Measurements from ENCODE around the gene NIM1K.

GRCh38 chr5:43202380-43202779, 10.4 kb downstream of the NIM1K start:
- TF ChIP-seq HCFC1 (IDR thresholded peaks at IDR 0.05; ENCODE audit: low read length) = no peak
- TF ChIP-seq CTCF (IDR thresholded peaks at IDR 0.05 in 2 of 3, conservative IDR thresholded peaks at IDR 0.05 in 1 of 3; ENCODE audit: control insufficient read depth in 2 of 3, extremely low read depth in 1 of 3, insufficient read depth in 1 of 3, low read depth in 3 of 3, low read length in 3 of 3) = no peak
- no peak for TF ChIP-seq NFYA (IDR thresholded peaks at IDR 0.05; ENCODE audit: borderline replicate concordance, low read depth, low read length)
- TF ChIP-seq, protein P1, sequence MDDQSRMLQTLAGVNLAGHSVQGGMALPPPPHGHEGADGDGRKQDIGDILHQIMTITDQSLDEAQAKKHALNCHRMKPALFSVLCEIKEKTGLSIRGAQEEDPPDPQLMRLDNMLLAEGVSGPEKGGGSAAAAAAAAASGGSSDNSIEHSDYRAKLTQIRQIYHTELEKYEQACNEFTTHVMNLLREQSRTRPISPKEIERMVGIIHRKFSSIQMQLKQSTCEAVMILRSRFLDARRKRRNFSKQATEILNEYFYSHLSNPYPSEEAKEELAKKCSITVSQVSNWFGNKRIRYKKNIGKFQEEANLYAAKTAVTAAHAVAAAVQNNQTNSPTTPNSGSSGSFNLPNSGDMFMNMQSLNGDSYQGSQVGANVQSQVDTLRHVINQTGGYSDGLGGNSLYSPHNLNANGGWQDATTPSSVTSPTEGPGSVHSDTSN (IDR thresholded peaks at IDR 0.05; ENCODE audit: insufficient replicate concordance, low read depth, low read length) = no peak
- no peak for TF ChIP-seq BHLHE40 (IDR thresholded peaks at IDR 0.05; ENCODE audit: borderline replicate concordance in 1 of 2, low read depth in 2 of 2, low read length in 1 of 2)
- TF ChIP-seq EGR1 (IDR thresholded peaks at IDR 0.05; ENCODE audit: borderline replicate concordance in 1 of 2, low read depth in 2 of 2, low read length in 2 of 2) = no peak
- no peak for TF ChIP-seq FOXM1 (IDR thresholded peaks at IDR 0.05; ENCODE audit: low read depth, low read length)
- no peak for TF ChIP-seq POLR2A (IDR thresholded peaks at IDR 0.05; ENCODE audit: low read depth, low read length)
- no peak for TF ChIP-seq CHD1 (IDR thresholded peaks at IDR 0.05; ENCODE audit: low read depth, low read length)
- no peak for TF ChIP-seq NFYB (IDR thresholded peaks at IDR 0.05; ENCODE audit: insufficient read depth, low read depth, low read length)
- TF ChIP-seq SP1 (IDR thresholded peaks at IDR 0.05; ENCODE audit: low read depth, low read length) = no peak
- no peak for TF ChIP-seq SRF (IDR thresholded peaks at IDR 0.05; ENCODE audit: low read depth in 2 of 2, low read length in 2 of 2)
